ENCODE results near the gene ABCA2.

DNA sequence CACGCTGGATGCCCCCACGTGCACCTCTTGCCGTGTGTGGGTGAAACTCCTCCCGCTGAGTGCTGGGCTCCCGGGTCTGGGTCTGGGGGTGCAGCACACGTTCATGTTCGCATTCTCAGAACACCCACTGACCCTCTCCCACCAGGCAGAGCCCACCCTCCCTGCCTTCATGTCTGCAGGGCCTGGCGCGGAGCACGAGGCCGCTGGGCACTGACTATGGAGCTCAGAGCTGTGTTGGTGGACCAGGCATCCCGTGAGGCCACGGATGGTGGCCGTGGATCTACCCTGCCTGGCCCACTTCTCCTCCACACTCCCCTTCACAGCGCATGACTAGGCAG, 67.1 kb downstream of the ABCA2 start:
- TF ChIP-seq ETV6 (CRISPR knock-in tag; IDR thresholded peaks at IDR 0.05) (no peak), ZNF138 (CRISPR knock-in tag; conservative IDR thresholded peaks at IDR 0.05) (no peak), SP1 (CRISPR knock-in tag; conservative IDR thresholded peaks at IDR 0.05) (no peak), ZNF425 (CRISPR knock-in tag; conservative IDR thresholded peaks at IDR 0.05) (no peak), ESRRA (CRISPR knock-in tag; IDR thresholded peaks at IDR 0.05; ENCODE audit: borderline replicate concordance) (no peak)
- TF ChIP-seq, protein P1, sequence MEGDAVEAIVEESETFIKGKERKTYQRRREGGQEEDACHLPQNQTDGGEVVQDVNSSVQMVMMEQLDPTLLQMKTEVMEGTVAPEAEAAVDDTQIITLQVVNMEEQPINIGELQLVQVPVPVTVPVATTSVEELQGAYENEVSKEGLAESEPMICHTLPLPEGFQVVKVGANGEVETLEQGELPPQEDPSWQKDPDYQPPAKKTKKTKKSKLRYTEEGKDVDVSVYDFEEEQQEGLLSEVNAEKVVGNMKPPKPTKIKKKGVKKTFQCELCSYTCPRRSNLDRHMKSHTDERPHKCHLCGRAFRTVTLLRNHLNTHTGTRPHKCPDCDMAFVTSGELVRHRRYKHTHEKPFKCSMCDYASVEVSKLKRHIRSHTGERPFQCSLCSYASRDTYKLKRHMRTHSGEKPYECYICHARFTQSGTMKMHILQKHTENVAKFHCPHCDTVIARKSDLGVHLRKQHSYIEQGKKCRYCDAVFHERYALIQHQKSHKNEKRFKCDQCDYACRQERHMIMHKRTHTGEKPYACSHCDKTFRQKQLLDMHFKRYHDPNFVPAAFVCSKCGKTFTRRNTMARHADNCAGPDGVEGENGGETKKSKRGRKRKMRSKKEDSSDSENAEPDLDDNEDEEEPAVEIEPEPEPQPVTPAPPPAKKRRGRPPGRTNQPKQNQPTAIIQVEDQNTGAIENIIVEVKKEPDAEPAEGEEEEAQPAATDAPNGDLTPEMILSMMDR (IDR thresholded peaks at IDR 0.05), result no peak
- TF ChIP-seq, protein P2, sequence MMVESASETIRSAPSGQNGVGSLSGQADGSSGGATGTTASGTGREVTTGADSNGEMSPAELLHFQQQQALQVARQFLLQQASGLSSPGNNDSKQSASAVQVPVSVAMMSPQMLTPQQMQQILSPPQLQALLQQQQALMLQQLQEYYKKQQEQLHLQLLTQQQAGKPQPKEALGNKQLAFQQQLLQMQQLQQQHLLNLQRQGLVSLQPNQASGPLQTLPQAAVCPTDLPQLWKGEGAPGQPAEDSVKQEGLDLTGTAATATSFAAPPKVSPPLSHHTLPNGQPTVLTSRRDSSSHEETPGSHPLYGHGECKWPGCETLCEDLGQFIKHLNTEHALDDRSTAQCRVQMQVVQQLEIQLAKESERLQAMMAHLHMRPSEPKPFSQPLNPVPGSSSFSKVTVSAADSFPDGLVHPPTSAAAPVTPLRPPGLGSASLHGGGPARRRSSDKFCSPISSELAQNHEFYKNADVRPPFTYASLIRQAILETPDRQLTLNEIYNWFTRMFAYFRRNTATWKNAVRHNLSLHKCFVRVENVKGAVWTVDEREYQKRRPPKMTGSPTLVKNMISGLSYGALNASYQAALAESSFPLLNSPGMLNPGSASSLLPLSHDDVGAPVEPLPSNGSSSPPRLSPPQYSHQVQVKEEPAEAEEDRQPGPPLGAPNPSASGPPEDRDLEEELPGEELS (CRISPR knock-in tag; IDR thresholded peaks at IDR 0.05), result no peak
